Measurements from ENCODE around the gene LRP4. TPM values are rescaled to one million over a fixed set of nuclear protein-coding genes. Genes with fewer than 3 reads are reported as not detected.

Gene LRP4
- polyA plus RNA-seq, 1 donor (not counting 4 experiments of a cell fraction or from before 2014, with no cell fraction given): 3.4 TPM

GRCh38 chr11:46865340-46865739, 53.0 kb downstream of the LRP4 start:
- no peak overlapping the region for H2AFZ ChIP-seq (ENCODE audit: control insufficient read depth, low read length)
- dilution Hi-C loops (cut with MboI; ENCODE audit: extremely low pct_ligation_motif_present, low sequenced_read_pairs): no loop called here
- H3K36me3 ChIP-seq (ENCODE audit: control insufficient read depth in 2 of 2, extremely low read depth in 1 of 2, insufficient read depth in 2 of 2, low read length in 2 of 2): peaks cover 0 to 10% of the 10 kb centered on the region in 2 experiments
- H4K20me1 ChIP-seq (ENCODE audit: control insufficient read depth, extremely low read depth, insufficient read depth, low read length): no peaks in the 10 kb centered on the region
- H3K79me2 ChIP-seq (ENCODE audit: control insufficient read depth, insufficient read depth, low read length): no peaks in the 10 kb centered on the region
- TF ChIP-seq EZH2 (IDR thresholded peaks at IDR 0.05; ENCODE audit: low read length) (no peak), CTCF (optimal IDR thresholded peaks at IDR 0.05 in 1 of 3, IDR thresholded peaks at IDR 0.05 in 1 of 3, conservative IDR thresholded peaks at IDR 0.05 in 1 of 3; ENCODE audit: extremely low read depth in 1 of 3, insufficient read depth in 2 of 3, low read length in 3 of 3) (no peak)
- H3K9me1 ChIP-seq (ENCODE audit: control insufficient read depth, extremely low read depth, insufficient read depth, low read length): no peaks in the 10 kb centered on the region
- FAIRE-seq (no peak), DNase-seq (ENCODE audit: low read depth, low spot score) (no peak)
- no peak overlapping the region for H3K27ac ChIP-seq (ENCODE audit: control insufficient read depth, insufficient read depth, low read length)
- no peak overlapping the region for H3K4me2 ChIP-seq (ENCODE audit: control insufficient read depth, extremely low read depth, insufficient read depth, low read depth, low read length)
- H3K4me3 ChIP-seq (ENCODE audit: control insufficient read depth in 2 of 3, extremely low read depth in 1 of 3, insufficient read depth in 2 of 3, low read depth in 1 of 3, low read length in 3 of 3): no peak overlapping the region
- no peak overlapping the region for H3K9ac ChIP-seq (ENCODE audit: control insufficient read depth, extremely low read depth, insufficient read depth, low read length)
- no peaks in the 10 kb centered on the region for H3K27me3 ChIP-seq (ENCODE audit: control insufficient read depth, extremely low read depth, insufficient read depth, low read length)
- no peaks in the 10 kb centered on the region for H3K9me3 ChIP-seq (ENCODE audit: control insufficient read depth, low read depth, low read length)
- no peaks in the 10 kb centered on the region for H3K4me1 ChIP-seq (ENCODE audit: control insufficient read depth, extremely low read depth, insufficient read depth, low read length)

GRCh38 chr11:46860218-46860617, 58.1 kb downstream of the LRP4 start:
- Histone ChIP-seq H3K79me2 (ENCODE audit: control insufficient read depth, insufficient read depth, low read length) (no peaks in the 10 kb centered on the region), H3K4me1 (ENCODE audit: control insufficient read depth, extremely low read depth, insufficient read depth, low read length) (no peaks in the 10 kb centered on the region), H3K9ac (ENCODE audit: control insufficient read depth, extremely low read depth, insufficient read depth, low read length) (no peak overlapping the region), H3K4me2 (ENCODE audit: control insufficient read depth, extremely low read depth, insufficient read depth, low read depth, low read length) (no peak overlapping the region), H2AFZ (ENCODE audit: control insufficient read depth, low read length) (no peak overlapping the region), H3K27me3 (ENCODE audit: control insufficient read depth, extremely low read depth, insufficient read depth, low read length) (no peaks in the 10 kb centered on the region), H3K27ac (ENCODE audit: control insufficient read depth, insufficient read depth, low read length) (no peak overlapping the region), H3K4me3 (ENCODE audit: control insufficient read depth in 2 of 3, extremely low read depth in 1 of 3, insufficient read depth in 2 of 3, low read depth in 1 of 3, low read length in 3 of 3) (no peak overlapping the region), H3K9me3 (ENCODE audit: control insufficient read depth, low read depth, low read length) (no peaks in the 10 kb centered on the region), H3K36me3 (ENCODE audit: control insufficient read depth in 2 of 2, extremely low read depth in 1 of 2, insufficient read depth in 2 of 2, low read length in 2 of 2) (peaks cover 3 to 10% of the 10 kb centered on the region in 2 experiments), H3K9me1 (ENCODE audit: control insufficient read depth, extremely low read depth, insufficient read depth, low read length) (no peaks in the 10 kb centered on the region), H4K20me1 (ENCODE audit: control insufficient read depth, extremely low read depth, insufficient read depth, low read length) (no peaks in the 10 kb centered on the region)
- no peak for TF ChIP-seq EZH2 (IDR thresholded peaks at IDR 0.05; ENCODE audit: low read length)
- TF ChIP-seq CTCF (optimal IDR thresholded peaks at IDR 0.05 in 1 of 3, IDR thresholded peaks at IDR 0.05 in 1 of 3, conservative IDR thresholded peaks at IDR 0.05 in 1 of 3; ENCODE audit: extremely low read depth in 1 of 3, insufficient read depth in 2 of 3, low read length in 3 of 3): no peak
- dilution Hi-C loops (cut with MboI; ENCODE audit: extremely low pct_ligation_motif_present, low sequenced_read_pairs): no loop called here
- no peak for FAIRE-seq
- DNase-seq (ENCODE audit: low read depth, low spot score): no peak

All from keratinocyte (primary cell).